Right lung (tissue), 5 donors: ENCODE results near the gene RAP1B. TPM values are rescaled to one million over a fixed set of nuclear protein-coding genes. Genes with fewer than 3 reads are reported as not detected.

Experiments used
- DNase-seq, 2 donors: peaks; one replicate each; pipeline ENCODE4 v3.0.0-alpha.2; 2013
- polyA plus RNA-seq, 5 donors: library from polyadenylated mRNA; unstranded; fragments of 120-200 nt; gene quantifications; one replicate each; pipeline versions ENCODE4 v1.2.1 to v1.2.3, GENCODE V29; 2013; ENCODE audit warnings: inconsistent platforms in 1 of 5, low replicate concordance in 1 of 5; ENCODE audit not compliant: insufficient read length in 5 of 5, insufficient read depth in 1 of 5

RAP1B gene
- polyA plus RNA-seq, 5 donors = 169 to 225 (median 197) TPM

DNA sequence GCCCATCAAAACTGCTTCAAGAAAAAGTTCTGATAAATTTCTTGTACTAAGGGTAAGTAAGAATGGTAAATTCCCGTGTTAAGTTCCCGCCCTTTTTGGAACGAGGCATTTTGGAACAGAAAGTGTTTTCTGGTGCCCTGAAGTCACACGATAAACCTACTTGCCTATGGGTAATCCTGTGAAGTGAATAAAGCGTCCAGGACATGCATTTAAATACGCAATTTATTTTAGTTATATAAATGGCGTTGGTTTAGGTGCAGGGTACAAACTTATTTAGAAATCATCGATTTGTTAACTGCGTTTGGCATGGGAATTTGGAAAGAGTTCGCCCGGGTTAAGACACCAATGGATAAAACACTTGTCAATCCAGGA, 715 bp upstream of the RAP1B start:
- DNase-seq = no peak

DNA sequence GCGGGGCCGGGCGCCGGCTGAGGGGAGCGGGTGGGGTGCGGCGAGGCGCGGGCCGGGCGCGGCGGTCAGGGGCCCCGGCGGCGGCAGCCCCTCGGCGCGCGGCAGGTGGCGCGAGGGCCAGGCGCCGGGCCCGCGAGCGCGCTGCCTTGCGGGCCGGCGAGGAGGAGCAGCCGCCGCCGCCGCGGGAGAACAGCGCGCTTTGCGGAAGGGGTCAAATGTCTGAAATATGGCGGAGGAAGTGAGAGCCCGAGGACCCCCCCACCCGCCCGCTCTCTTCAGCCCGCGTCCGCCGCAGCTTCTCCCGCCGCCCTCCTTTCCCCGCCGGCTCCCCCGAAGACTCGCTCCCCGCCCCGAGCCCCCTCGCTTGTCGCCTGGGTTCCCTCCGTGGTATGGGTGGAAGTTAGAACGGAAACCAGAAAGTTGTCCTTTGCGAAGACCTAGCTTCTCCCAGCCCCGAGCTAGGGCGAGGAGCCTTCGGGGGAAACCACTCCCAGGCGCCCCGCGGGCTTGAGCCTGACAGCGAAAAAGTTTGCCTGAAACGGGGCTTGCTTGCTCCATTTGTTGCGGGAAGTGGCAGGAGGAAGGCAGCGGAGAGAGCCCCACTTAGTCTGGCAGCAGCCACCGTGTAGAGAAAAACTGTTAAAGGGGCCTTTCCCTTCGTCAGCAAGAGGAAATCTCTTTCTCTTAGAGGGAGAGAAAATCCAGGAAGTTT, 551 bp downstream of the RAP1B start:
- peak; percentile 67 to 68 for DNase-seq

DNA sequence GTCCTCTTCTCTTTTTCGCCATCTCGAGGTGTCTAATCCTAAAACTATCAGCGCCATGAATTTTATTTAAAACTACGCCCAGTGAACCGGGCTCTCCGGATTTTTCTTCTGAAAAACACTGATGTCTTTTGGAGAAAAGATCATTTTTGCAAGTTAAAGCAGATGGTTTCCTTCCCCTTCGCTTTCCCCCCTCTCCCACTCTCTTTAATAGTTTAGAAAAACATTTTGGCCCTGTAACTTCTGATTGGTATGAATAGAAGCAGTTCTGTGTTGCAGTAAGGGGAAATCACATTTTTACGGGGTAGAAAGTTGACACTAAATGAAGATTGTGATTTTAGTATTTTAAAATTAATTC, 1.1 kb downstream of the RAP1B start:
- DNase-seq = no peak

DNA sequence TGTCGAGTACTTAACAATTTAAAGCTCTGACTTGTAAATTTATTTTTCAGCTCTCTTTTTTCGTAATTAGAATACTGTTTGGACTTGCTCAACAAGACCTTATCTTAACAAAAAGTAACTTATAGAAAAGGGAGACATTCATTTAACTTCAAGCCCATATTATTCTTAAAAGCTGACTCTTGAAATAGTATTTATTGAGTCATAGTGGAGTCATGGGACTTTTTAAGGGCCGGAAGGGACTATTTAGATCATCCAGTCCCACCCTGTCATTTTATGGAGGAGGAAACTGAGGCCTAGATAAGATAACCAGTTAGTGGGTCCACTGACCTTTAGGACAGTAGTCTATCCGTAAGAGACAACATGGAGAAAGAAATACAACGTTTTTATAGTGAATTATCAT, 1.5 kb downstream of the RAP1B start:
- DNase-seq = no peak

DNA sequence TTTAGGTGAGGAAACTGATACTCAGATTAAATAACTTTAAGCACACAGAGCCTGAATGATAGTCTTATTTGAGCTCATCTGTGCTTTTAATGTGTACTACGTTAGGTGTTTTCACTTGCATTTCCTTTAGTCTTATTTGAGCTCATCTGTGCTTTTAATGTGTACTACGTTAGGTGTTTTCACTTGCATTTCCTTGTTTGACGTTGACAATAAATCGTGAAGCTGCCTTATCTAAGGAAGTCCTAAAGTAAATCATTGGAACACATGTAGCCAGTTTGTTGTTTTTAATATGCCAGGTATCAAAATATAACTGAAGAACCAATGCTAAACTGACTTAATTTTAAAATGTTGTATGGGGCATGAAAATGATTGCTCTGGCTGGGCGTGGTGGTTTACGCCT, 2.0 kb downstream of the RAP1B start:
- no peak for DNase-seq

DNA sequence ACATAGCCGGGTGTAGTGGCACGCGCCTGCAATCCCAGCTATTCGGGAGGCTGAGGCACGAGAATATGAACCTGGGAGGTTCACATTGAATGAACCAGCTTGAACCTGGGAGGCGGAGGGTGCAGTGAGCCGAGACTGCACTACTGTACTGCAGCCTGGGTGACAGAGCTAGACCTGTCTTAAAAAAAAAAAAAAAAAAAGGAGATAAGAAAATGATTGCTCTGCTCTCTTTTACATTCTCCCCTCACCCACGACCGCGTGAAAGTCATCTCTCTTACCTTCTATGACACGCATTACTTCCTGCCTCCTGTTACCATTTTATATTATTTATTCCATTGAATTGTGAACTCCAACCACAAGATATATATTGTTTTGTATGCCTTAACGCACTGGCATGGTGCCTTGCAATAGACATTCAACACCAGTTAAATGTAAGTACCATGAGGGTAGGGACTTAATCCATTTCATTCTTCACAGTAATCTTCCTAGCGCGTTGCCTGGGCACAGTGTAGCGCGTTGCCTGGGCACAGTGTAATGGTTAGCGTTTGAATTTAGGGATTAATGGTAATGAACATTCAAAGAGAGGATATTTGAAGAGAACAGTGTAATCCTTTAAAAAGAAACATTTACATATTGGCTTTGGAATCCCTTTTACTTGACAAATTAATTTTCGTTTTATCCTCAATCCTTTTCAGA, 2.7 kb downstream of the RAP1B start:
- DNase-seq = no peak

DNA sequence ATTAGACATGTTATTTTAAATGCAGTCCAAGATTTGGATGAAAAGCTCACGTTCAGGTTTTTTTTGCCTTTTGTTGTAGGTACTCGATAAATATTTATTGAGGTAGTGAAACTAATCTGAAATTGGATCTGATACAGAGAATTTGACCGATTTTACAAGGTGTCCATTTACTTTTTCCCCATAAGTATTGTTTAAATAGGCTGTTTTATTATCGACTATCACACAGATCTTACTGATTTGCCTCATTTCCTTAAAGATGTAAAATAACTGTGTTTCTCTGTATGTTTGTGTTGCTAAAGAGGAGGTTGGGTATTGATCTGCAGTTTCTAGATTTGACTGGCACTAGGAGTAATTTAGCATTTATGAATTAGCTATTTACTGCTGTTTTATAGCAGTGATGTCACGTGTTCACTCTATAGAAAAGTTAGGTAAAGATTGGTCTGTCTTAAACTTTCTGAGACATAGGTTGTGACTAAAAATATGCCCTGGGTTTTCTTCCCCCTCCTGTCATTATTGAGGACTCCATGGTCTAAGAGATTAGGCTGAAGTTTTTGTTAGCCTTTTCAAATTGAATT, 3.5 kb downstream of the RAP1B start:
- no peak for DNase-seq

DNA sequence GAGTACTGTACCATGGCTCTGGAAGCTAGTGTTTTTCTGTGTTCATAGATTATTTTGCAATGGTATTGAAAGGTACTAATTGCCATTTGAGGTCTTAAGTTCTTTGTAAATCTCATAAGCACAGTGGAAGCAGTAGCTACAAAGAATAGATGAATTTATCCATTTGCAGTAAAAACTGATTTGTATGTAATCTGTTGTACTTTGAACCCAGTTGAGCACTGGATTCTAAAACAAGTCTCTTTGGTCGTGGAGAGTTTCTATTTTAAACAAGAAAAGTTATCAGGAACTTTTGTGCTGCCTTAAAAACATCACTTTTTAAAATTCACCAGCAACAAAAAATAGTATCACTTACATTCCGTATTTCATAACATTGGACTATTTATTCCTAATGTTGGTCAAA, 4.1 kb downstream of the RAP1B start:
- DNase-seq = no peak

DNA sequence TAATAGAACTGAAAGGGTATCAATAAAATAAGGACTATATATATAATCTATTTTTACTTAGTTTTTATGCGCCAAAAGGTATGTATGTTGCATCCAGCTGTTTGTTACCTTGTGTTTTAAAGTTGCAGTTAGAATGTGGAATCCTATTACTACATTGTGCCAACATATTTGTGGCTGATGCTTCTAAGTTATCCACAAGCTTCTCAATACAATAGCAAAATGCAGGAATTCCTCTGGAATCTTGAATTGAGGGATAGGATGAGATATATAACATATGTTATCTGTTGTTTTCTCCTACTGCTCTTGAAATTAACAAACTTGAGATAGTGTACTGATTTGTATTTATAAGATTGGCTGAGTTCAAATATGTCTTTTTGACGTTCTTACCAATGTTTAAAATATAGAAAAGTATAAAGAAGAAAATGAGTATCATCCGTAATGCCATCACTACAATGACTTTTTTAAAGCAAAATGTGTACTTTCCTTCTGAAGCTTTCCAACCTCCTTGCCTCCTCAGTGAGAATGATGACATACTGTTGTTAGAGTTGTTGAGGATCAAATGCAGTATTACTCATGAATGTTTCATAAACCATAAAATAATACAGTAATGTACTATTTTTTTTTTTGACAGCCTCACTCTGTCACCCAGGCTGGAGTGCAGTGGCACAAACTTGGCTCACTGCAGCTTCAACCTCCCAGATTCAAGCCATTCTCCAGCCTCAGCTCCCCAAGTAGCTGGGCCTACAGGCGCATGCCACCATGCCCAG, 6.6 kb downstream of the RAP1B start:
- no peak for DNase-seq

DNA sequence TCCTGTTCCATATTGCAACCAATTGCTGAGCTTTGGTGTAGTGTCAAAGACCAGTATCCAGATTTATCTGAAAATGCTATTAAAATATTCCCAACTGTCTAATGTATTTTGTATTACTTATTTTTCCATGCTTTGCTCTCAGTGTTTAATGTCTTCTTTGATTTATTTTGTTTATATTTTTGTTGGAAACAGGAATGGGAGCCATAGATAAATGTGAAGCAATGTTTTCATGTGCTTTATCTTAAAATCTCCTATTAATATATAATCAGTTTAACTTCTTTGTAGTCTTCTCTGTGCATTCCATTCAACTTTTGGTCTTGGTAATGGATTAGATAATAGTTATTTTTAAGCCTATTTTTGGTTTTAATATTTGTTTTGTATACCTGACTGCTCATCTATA, 8.8 kb downstream of the RAP1B start:
- DNase-seq = peak in 1 of 2 donors; percentile 12

DNA sequence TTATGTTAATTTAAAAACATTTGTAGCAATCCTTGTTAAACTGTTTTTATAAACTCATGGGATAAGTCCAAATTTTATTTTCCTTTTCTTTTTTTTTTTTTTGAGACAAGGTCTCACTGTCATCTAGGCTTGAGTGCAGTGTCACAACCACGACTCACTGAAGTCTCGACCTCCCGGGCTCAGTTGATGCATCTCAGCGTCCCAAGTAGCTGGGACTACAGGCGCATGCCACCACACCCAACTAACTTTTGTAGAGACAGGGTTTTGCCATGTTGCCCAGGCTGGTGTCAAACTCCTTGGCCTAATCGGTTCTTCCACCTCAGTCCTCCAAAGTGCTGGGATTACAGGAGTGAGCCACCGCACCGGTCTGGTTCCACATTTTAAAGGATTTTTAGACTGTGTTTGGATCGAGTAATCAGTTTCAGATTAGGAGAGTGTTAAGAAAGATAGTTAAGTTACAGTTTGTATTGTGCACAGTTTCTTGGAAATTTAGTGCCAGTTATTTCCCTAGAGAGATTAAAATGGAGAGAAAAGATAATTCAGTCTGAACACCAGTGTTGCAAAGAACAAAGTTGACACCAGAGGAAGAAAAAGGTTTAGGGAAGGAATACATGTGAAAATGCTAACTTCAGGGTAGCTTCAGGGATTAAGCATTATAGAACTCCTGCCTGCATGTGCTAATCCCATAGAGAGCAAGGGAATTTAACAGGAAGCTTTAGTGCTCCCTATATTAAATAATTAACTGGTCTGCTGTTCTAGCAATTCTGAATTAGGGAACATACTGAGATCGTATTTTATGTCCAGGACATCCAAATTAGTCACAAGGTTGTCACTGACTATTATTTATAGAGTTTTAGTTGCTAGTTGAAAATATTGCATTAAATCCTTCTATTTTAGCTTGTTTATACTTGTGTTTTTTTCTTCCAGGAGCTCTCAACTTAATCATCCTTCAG, 10.1 kb downstream of the RAP1B start:
- DNase-seq = no peak

DNA sequence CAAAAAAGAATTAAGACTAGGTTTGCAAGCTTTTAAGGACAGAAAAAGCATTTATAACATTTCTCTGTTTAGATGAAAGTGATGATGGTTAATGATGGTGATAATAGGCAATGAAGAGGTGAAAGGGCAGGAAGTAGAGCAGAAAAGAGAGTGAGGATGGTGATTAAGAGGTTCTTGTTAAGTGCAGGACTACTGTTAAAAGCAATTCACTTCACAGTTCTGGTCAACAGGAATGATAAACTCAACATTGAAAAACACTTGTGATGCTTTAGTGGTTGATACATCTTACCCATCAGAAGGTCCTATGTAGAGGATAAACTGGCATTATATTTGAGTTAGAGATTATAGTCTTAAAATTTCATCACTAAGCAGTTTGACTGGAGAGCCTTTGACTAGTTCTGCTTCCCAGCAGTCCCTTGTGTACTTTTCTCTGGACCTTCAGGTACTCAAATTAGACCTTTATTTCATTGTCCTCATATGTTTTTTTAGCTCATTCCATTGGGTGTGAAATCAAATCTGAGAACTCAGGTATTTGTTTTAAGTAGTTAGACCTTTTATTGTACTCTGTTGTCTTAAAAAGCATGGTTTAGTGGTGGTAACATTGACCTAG, 10.9 kb downstream of the RAP1B start:
- DNase-seq = no peak

DNA sequence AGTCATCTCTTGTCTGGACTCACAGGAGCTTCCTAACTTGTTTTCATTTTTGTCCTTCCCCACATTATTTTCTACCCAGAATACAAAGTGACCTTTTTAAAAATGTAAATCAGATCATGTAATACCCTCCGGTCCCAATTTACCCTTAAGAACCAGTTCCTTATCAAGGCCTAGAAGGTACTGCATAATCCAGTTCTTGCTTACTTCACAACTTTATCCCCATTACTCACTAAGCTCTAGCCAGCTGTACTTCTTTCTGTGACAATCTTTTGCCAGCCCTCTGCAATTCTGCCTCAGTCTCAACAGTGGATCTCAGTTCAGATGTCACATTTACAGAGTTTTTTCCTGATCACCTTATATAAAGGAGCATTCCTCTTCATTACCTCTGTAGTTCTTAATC, 11.6 kb downstream of the RAP1B start:
- DNase-seq = no peak

DNA sequence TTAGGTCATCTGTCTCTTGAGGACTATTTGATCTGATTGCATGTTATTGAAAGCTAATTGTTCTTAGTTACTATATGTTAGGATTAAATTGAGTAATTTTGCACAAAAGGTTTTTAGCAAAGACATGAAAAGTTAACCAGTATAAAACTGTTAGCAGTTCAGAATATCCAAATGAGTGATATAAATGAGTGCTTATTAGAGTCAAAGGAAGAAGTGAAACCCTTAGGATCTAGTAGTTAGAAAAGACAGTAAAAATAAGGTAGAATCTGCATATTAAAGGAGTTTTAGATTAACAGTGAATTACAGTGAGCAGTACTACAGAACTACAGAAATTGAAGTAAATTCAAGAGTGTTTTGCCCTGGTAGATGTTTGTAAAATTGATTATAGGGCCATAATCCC, 12.4 kb downstream of the RAP1B start:
- DNase-seq = no peak

DNA sequence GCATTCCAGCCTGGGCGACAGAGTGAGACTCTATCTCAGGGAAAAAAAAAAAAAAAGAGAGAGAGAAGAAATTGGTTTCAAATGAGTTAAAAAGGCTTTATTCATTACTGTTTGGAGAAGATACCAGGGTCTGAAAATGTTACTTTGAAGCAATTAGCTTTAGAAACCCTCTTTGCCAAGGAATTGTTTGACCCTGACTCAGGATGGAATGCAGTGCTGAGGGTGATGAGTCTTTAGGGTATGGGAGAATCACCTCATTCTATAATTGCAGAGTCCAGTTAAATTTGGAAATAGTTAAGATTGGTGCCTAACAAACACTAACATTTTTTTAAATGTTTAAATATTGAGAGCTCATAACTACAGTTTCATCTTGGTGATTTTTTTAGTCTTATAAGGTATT, 13.3 kb downstream of the RAP1B start:
- DNase-seq = no peak

DNA sequence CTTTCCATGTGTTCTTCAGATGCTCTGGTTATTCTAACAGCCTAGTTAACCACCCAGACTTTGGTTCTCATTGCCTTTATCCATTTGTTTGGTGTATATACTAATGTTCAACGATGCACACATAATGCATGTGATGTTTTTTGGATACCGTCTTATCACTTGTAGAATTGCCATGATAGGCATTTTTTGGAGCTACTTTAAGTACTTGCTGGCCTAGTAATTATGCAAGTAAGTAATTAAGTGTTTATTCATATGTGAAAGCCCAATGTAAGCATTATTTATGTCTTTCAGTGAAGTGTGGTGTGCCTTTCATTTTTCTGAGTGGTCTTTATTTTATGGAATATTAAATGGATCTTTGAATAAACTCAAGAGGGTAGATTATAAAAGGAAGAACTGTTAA, 14.2 kb downstream of the RAP1B start:
- DNase-seq = no peak

DNA sequence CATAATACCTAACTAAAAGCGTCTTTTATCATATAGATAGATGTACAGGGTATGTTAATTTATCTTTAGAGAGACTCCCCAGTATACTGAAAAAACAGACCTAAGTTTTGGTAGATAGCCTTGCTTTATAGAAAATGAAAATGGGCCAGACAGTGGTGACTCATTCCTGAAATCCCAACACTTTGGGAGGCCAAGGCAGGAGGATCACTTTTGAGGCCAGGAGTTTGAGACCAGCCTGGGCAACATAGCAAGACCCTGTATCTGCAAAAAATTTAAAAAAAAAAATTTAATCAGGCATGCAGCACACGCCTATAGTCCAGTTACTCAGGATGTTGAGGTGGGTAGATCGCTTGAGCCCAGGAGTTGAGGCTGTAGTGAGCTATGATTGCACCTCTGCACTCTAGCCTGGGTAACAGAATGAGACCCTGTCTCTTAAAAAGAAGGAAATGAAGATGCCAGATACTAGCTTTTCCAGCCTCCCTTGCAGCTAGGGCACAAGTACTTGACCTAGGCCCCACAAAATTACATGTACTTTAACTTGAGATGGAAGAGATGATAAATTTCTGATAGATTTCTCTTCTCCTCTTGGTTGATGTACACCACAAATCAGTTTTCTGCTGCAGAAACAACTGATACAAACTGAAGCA, 17.1 kb downstream of the RAP1B start:
- DNase-seq = no peak

DNA sequence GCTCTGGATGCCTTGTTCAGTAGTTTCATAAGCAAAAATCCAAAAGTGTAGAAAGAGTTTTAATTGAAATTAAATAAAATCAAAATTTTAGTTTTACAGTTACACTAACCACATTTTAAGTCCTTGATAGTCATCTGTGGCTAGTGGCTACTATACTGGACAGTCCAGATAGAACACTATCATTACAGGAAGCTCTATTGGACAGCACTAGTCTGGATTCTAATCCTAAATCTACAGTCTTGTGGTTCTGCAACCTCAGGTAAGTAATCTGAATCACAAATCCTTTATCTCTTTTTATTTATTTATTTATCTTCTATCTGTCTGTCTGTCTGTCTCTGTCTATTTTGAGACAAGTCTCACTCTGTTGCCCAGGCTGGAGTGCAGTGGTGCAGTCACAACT, 18.0 kb downstream of the RAP1B start:
- no peak for DNase-seq

DNA sequence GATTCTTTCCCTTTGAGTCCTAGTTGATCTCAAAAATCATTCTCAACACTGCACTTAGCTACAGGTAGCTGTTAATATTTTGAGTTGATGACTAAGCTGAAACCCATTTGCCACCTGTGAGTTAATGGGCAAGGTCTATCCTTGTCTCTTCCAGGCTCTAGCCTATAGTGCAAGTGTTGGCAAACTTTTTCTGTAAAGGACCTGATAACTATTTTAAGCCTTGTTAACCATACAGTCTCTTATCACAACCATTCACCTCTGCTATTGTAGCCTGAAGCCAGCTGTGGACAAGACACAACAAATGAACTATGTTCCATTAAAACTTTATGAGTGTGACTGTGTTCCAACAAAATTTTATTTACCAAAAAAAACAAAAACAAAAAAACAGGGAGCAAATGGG, 19.4 kb downstream of the RAP1B start:
- no peak for DNase-seq

DNA sequence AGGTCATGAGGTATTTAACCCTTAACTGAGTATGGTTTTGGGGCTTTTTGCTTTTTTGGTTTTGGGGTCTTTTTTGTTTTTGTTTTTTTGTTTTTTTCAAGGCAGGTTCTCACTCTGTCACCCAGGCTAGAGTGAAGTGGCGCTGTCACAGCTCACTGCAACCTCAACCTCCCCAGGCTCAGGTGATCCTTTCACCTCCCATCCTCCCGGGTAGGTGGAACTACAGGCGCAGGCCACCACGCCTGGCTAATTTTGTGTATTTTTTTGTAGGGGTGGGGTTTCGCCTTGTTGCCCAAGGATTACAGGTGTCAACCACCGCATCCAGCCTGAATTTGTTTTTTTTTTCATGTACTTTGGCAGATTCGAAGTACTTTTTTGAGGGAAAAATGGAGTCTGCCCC, 19.9 kb downstream of the RAP1B start:
- DNase-seq = no peak

DNA sequence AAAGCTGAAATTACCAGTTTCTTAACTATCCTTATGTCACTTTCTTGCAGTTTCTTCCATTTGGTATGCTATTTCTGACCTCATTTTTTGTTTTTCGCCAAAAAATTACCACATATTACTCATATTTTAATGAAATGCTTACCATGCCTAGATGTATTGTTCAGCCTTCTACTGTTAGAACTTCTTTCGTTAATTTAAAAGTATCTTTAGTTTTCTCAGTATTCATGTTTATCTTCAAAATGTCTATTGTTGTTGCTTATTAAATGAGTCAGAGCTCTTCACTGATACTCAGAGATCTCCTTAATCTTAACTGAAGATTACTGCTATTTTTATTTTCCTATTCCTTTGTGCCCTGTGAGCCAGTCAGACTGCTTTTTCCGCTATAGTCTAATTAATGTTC, 20.5 kb downstream of the RAP1B start:
- DNase-seq = no peak
